HepG2 (cell line): ENCODE measurements around the gene PDLIM7. TPM values are rescaled to one million over a fixed set of nuclear protein-coding genes. Genes with fewer than 3 reads are reported as not detected.

Experiments
- ATF7 ChIP-seq, 2 experiments: fragments of 450-650 bp in 1 of 2; sonication (generic) in 1 of 2; formaldehyde crosslinking in 1 of 2; IDR thresholded peaks; 2 replicates each; pipeline versions ENCODE4 v1.4.0 to v1.6.1; 2016 to 2020; ENCODE audit warnings: antibody characterized with exemption in 1 of 2, mild to moderate bottlenecking in 1 of 2, missing genetic modification reagents in 1 of 2
- EP300 ChIP-seq, 3 experiments: sonication (generic) in 1 of 3; formaldehyde crosslinking in 1 of 3; IDR thresholded peaks; 2 replicates each; pipeline versions ENCODE4 v1.5.1 to v1.6.1; 2011 to 2020; ENCODE audit warnings: low read depth in 2 of 3, low read length in 2 of 3, borderline replicate concordance in 1 of 3, improper control_type of control experiment in 1 of 3, mild to moderate bottlenecking in 1 of 3, missing genetic modification reagents in 1 of 3, moderate library complexity in 1 of 3
- ESRRA ChIP-seq: sonication (generic); formaldehyde crosslinking; IDR thresholded peaks from 2 replicates; pipeline ENCODE4 v1.5.1; 2020; ENCODE audit warnings: mild to moderate bottlenecking, low read depth, missing genetic modification reagents
- HIC2 ChIP-seq: sonication (generic); formaldehyde crosslinking; IDR thresholded peaks from 2 replicates; pipeline ENCODE4 v1.9.0; 2022; ENCODE audit warnings: low read depth, missing genetic modification reagents
- HINFP ChIP-seq: sonication (generic); formaldehyde crosslinking; IDR thresholded peaks from 2 replicates; pipeline ENCODE4 v1.4.0; 2020; ENCODE audit warnings: low read depth, mild to moderate bottlenecking, missing genetic modification reagents
- MAF1 ChIP-seq: sonication (generic); formaldehyde crosslinking; IDR thresholded peaks from 2 replicates; pipeline ENCODE4 v1.5.0; 2020; ENCODE audit warnings: missing genetic modification reagents, borderline replicate concordance
- MED8 ChIP-seq: sonication (generic); formaldehyde crosslinking; IDR thresholded peaks from 2 replicates; pipeline ENCODE4 v1.8.1; 2023; ENCODE audit warnings: mild to moderate bottlenecking, missing genetic modification reagents; ENCODE audit not compliant: insufficient replicate concordance
- REST ChIP-seq, 2 experiments: IDR thresholded peaks; 2 replicates each; pipeline ENCODE4 v1.6.1; 2011 to 2012; ENCODE audit warnings: low read length in 2 of 2, borderline replicate concordance in 1 of 2, low read depth in 1 of 2, mild to moderate bottlenecking in 1 of 2, moderate library complexity in 1 of 2
- SATB2 ChIP-seq: sonication (generic); formaldehyde crosslinking; IDR thresholded peaks from 2 replicates; pipeline ENCODE4 v1.5.0; 2020; ENCODE audit warnings: missing genetic modification reagents
- SNAI1 ChIP-seq: sonication (generic); formaldehyde crosslinking; IDR thresholded peaks from 2 replicates; pipeline ENCODE4 v1.5.0; 2020; ENCODE audit warnings: mild to moderate bottlenecking, missing genetic modification reagents, borderline replicate concordance
- ZNF136 ChIP-seq: sonication (generic); formaldehyde crosslinking; IDR thresholded peaks from 2 replicates; pipeline ENCODE4 v1.8.1; 2022; ENCODE audit warnings: low read depth, mild to moderate bottlenecking, moderate library complexity, missing genetic modification reagents
- ZNF280D ChIP-seq: sonication (generic); formaldehyde crosslinking; IDR thresholded peaks from 2 replicates; pipeline ENCODE4 v1.5.1; 2020; ENCODE audit warnings: mild to moderate bottlenecking, missing genetic modification reagents
- polyA plus RNA-seq, 8 experiments: library from polyadenylated mRNA; depleted of rRNA in 3 of 8; stranded (reverse) in 7 of 8; unstranded in 1 of 8; fragments of >200 nt; fragmentation: Illumina TruSeq in 4 of 8; extraction: Trizol in 4 of 8; gene quantifications; 2 replicates each; pipeline versions ENCODE4 v1.2.1 to v1.2.3, GENCODE V29; 2011 to 2016; ENCODE audit warnings: low read depth in 4 of 8, missing spikeins in 1 of 8, mixed read lengths in 1 of 8; ENCODE audit not compliant: insufficient read depth in 1 of 8
- total RNA-seq, 5 experiments: library from RNA; depleted of rRNA; stranded (reverse); fragments of >200 nt; fragmentation: Illumina TruSeq; extraction: Trizol; gene quantifications; 2 replicates each; pipeline ENCODE4 v1.2.3, GENCODE V29; 2016; ENCODE audit warnings: low read depth in 1 of 5
- TF ChIP-seq, protein P1 (sequence below): IDR thresholded peaks from 2 replicates; pipeline ENCODE4 v1.6.1; 2016; ENCODE audit warnings: missing compliant biosample characterization, missing genetic modification reagents, borderline replicate concordance
- TF ChIP-seq, protein P2 (sequence below): IDR thresholded peaks from 2 replicates; pipeline ENCODE4 v1.6.1; 2016; ENCODE audit warnings: missing genetic modification reagents, missing compliant biosample characterization

PDLIM7 gene
- total and polyA plus RNA-seq, 2 of the 13 experiments (the other 11 are each of a cell fraction or from before 2014, with no cell fraction given): 21.1 to 31.3 TPM

DNA sequence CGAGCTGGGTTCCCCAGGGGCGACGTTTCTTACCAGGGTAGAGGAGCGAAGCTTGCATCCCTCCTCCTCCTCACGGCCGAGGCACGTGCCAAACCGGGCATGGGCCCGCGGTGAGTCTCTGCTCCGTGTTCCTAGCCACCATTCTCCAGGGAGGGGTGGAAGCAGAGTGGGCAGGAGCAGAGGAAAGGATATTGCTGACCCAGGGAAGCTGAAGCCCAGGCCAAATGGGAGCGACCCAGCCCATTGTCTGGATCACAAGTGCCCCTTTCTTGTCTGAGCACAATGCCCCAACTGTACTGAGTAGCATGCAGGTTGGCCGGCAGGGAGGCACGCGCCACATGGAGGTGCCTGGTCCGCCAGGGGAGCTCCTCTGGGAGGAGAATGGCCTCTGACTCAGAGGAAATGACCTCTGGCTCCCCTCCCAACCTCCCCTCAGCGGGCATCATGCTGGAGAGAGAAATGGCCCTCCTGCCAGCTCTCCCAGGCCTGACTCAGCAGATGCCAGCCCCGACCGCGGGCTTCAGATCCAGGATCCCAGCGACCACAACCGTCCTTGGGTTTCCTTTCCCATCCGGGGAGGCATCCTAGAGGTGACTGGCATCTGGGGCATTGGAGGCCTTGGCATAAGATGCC lies 49.7 kb downstream of the PDLIM7 start (continued):
- TF ChIP-seq, protein P1, sequence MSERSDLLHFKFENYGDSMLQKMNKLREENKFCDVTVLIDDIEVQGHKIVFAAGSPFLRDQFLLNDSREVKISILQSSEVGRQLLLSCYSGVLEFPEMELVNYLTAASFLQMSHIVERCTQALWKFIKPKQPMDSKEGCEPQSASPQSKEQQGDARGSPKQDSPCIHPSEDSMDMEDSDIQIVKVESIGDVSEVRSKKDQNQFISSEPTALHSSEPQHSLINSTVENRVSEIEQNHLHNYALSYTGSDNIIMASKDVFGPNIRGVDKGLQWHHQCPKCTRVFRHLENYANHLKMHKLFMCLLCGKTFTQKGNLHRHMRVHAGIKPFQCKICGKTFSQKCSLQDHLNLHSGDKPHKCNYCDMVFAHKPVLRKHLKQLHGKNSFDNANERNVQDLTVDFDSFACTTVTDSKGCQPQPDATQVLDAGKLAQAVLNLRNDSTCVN (CRISPR knock-in tag): peak; percentile 30; the same call in 1 of the 2 replicates
- TF ChIP-seq, protein P2, sequence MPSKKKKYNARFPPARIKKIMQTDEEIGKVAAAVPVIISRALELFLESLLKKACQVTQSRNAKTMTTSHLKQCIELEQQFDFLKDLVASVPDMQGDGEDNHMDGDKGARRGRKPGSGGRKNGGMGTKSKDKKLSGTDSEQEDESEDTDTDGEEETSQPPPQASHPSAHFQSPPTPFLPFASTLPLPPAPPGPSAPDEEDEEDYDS (CRISPR knock-in tag): peak; percentile 73
- TF ChIP-seq ESRRA (peak; percentile 74), ZNF280D (CRISPR knock-in tag) (0 out of 2 replicates have a peak, but pooled peaks have one; percentile 44), REST (IDR thresholded peaks at IDR 0.05; ENCODE audit: borderline replicate concordance in 1 of 2, low read depth in 1 of 2, low read length in 2 of 2) (no peak), MAF1 (CRISPR knock-in tag) (no peak), ATF7 (IDR thresholded peaks at IDR 0.05) (no peak), ATF7 (CRISPR knock-in tag; IDR thresholded peaks at IDR 0.05) (0 out of 2 replicates have a peak, but pooled peaks have one; percentile 58), SNAI1 (CRISPR knock-in tag) (no peak), SATB2 (CRISPR knock-in tag) (no peak), EP300 (IDR thresholded peaks at IDR 0.05; ENCODE audit: low read depth in 2 of 2, low read length in 2 of 2) (peak in 1 of 2 experiments; percentile 13; a peak in 1 of 4 replicates), EP300 (CRISPR knock-in tag; IDR thresholded peaks at IDR 0.05; ENCODE audit: borderline replicate concordance) (peak; percentile 35; the same call in 1 of the 2 replicates), HINFP (peak; percentile 90), ZNF136 (no peak), HIC2 (peak; percentile 97), MED8 (CRISPR knock-in tag) (peak; percentile 62)
